GM21619 (cell line): ENCODE results near the gene IL12RB2.
A peak's percentile ranks its signal among the peaks of the same experiment; 100 is the strongest.

Experiments
- ATAC-seq: cut with Tn5 transposase; IDR thresholded peaks from one replicate; pipeline ENCODE4 v1.9.1; 2021; ENCODE audit not compliant: unreplicated experiment

The IL12RB2 gene

DNA sequence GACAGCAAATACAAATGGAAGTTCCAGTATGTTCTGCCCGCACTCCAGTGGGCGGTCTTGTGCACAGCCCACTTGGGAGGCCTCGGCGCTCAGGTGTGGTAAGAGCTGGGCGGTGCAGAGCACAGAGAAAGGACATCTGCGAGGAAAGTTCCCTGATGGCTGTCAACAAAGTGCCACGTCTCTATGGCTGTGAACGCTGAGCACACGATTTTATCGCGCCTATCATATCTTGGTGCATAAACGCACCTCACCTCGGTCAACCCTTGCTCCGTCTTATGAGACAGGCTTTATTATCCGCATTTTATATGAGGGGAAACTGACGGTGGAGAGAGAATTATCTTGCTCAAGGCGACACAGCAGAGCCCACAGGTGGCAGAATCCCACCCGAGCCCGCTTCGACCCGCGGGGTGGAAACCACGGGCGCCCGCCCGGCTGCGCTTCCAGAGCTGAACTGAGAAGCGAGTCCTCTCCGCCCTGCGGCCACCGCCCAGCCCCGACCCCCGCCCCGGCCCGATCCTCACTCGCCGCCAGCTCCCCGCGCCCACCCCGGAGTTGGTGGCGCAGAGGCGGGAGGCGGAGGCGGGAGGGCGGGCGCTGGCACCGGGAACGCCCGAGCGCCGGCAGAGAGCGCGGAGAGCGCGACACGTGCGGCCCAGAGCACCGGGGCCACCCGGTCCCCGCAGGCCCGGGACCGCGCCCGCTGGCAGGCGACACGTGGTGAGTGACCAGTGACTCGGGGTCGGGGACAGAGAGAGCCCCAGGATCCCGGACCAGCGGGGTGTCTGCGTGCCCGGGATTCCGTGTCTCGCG is at the start of gene IL12RB2:
Gene IL12RB2, plus strand, starts transcription at position 623 of the 810 bp plus-strand sequence. CDS start 12,496 bp downstream, outside the sequence.
- ATAC-seq, result peak; percentile 48

GRCh38 chr1:67261680-67262079 is 46.0 kb upstream of the IL12RB2 start:
- no peak for ATAC-seq

- ATAC-seq, result no peak
Measured at GRCh38 chr1:67262735-67263134, 44.9 kb upstream of the IL12RB2 start.

DNA sequence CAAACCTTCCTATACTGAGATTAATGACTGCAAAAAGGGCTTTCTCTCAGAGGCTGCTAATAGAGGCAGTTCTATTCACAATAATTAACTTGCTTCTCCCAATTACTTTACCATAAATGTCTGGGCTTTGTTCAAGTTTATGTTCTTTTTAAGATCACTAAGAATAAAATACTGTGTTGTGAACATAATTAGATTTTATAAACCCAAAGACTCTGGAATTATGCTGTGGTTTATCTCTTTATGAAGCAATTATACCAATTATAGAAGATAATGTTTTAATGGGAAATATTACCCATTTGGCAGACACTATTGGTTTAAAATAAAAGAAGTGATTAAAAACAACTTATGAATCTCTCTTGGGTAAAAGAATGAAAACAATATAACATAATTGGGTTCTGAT is 43.5 kb upstream of the IL12RB2 start:
- no peak for ATAC-seq

DNA sequence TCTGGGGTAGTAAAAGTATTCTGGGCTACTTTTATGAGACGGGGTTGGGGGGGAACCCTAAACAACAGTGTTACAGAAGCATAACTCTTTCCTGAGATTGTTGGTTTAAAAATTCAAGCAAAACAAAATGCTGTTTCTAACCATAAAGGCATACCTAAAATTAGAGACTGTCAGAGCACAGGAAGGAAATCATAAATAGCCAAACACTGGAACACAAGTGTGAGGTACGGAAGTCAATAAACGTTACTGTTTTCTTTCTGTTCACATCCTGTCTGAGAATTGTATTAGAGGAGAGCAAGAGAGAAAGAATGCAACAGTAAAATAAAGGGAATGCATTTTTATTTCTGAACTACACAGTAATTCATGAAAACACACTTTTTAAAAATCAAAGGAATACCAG is 42.8 kb upstream of the IL12RB2 start:
- peak; percentile 80 for ATAC-seq

DNA sequence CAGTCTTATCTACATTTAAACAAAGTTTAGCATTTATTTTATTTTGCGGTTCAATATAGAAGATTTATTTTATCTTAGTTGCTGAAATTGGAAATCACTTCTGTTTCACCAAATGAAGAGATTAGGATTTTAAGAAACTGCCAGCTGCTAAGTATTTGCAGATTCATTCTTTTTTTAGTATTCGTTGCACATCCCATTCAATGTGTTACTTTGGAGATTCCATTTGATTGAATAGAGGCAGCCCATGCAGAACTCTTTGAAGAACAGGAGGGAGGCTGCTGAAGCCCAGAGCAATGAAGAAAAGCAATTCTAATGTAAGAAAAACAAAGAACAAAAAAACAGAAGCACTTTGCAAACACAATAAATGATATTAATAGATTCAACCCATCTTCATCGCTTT is 38.6 kb upstream of the IL12RB2 start:
- ATAC-seq, result no peak

- no peak for ATAC-seq
Measured at GRCh38 chr1:67270541-67270940, 37.1 kb upstream of the IL12RB2 start.

GRCh38 chr1:67273591-67273990 is 34.1 kb upstream of the IL12RB2 start:
- no peak for ATAC-seq

- ATAC-seq, result peak; percentile 92
Measured at GRCh38 chr1:67274623-67275325, 32.9 kb upstream of the IL12RB2 start.

- no peak for ATAC-seq
Measured at GRCh38 chr1:67280696-67281095, 27.0 kb upstream of the IL12RB2 start.

GRCh38 chr1:67281244-67281643 is 26.4 kb upstream of the IL12RB2 start:
- no peak for ATAC-seq

DNA sequence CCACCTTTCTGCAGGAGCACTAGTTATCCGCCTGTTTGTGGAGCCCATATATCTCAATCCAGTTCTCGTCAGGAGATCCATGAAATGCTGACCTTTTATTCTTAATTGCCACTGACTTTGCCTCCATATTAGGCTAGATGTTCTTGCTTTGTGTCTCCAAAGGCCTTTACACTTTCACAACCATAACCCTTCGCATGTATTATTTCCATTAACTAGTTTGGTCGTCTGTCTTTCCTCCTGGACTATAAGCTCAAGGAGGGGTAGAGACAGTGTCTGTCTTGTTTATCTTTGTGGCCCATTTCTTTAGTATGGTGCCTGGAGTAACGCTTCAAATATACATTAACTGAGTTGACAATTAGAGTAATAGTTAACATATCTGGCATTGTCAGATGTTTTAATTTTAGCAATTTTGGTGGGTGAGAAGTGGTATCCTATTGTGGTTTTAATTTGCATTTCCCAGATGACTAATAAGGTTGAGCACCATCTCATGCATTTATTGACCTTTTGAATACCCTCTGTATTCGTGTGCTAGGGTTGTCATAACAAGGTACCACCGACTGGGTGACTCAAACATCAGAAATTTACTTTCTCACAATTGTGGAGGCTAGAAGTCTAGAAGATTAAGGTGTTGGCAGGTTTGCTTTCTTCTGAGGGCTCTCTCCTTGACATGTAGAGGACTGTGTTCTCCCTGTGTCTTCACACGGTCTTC is 21.7 kb upstream of the IL12RB2 start:
- ATAC-seq, result peak; percentile 97

DNA sequence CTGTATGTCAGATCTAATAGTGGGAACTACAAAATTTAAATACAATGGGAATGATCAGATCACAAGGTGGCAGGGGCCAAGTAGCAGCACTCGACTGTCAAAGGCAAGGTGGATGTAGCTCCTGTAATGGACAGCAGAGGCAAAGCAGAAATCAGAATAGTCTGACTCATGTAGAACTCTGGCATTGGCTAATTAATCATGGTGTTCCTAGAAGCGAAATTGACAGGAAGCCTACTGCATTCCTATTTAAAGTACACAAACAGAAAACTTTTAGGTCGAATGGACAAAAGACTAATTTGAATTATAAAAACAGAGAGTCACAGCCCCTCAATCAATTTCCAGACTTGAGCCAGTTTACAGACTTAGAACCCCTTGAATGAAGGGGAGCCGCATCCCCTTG is 17.4 kb upstream of the IL12RB2 start:
- no peak for ATAC-seq

DNA sequence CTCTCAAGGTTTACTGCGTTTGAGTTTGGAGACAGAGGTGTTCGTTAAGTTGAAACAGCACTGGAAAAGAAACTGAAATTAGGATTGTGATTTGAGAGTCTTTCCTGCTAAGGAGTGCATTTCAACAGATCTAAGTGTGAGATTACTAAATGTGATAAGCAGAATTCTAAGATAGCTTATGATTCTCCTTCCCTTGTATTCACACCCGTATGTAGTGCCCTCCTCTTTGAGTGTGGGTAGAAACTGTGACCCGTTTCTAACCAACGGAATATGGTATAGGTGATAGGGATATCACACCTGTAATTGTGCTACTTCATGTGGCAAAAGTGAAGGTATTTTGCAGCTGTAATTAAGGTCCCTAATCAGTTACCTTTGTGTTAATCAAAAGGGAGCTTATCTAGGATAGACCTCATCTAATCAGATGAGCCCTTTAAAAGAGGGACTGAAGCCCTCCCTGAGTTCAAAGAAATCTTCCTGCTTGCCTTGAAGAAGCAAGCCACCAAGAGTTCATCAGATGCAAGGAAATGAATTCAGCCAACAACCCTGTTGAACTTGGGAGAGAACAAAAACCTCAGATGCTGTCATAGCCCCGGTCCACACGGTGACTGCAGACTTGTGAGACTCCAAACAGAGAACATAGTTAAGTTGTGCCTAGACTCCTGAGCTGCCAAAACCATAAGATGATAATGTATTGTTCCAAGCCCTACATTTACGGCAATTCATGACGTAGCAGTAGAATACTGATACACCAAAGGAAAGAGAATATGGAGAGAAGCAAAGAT is 12.6 kb upstream of the IL12RB2 start:
- no peak for ATAC-seq

DNA sequence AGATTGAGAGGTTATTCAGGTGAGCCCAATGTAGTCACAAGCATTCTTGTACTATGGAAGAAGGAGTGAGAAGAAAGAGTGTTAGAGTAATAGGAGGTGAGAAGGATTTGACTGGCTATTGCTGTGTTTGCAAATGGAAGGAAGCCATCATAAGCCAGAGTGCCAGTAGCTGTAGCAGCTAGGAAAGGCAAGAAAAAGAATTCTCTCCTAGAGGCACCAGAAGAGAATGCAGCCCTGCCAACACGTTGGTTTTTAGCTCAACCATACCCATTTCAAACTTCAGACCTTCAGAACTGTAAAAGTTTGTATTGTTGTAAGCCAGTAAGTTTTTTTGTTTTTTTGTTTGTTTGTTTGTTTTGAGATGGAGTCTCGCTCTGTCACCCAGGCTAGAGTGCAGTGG is 8.9 kb upstream of the IL12RB2 start:
- ATAC-seq, result no peak

GRCh38 chr1:67299296-67299695 is 8.4 kb upstream of the IL12RB2 start:
- no peak for ATAC-seq

GRCh38 chr1:67300561-67300960 is 7.1 kb upstream of the IL12RB2 start:
- ATAC-seq, result no peak

DNA sequence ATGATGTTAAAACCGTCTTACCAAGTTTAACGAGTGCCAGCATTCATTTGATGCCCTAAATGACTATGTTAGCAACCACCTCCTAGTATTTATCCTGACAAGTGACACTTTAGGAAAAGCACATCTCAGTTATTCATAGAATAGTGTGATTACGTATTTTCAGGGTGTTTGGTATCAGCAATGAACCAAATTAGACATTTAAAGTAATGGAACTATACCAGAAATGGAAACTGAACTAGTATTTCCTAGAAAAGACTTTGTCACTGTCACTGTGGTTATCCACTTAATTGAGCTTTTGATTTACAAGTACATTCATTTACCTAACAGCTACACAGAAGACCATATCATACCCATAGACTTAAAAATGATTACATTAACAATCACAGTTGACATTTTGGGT is 3.6 kb upstream of the IL12RB2 start:
- no peak for ATAC-seq

- no peak for ATAC-seq
Measured at GRCh38 chr1:67306547-67306946, 1.1 kb upstream of the IL12RB2 start.

- peak; percentile 38 for ATAC-seq
Measured at GRCh38 chr1:67308136-67308535, 463 bp downstream of the IL12RB2 start.

DNA sequence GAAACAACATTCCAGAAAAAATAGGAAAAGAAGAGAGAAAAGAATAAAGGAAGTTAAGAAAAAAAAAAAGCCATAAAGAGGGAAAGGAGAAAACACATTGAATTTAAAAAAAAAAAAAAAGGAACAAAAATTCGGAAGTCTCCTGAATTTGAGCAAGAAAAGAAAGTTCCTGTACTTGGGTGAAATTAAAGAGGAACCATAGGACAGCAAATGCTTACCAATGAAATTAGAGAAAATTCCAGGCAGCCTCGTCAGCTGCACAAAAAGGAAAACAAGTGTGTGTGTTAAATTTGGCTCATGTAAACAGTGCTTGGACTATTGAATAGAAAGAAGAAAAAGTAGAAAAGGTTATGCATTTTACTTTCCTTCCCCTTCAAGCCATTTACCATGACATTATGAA is 4.9 kb downstream of the IL12RB2 start:
- no peak for ATAC-seq
